GM12878 (cell line): ENCODE results near the gene WHRN. TPM values are rescaled to one million over a fixed set of nuclear protein-coding genes. Genes with fewer than 3 reads are reported as not detected.

Experiments
- BCL3 ChIP-seq: IDR thresholded peaks from 2 replicates; pipeline ENCODE4 v1.6.1; 2011; ENCODE audit warnings: borderline replicate concordance, low read depth, mild to moderate bottlenecking, moderate library complexity, low read length; ENCODE audit not compliant: insufficient read depth, poor library complexity, severe bottlenecking
- CHD2 ChIP-seq: IDR thresholded peaks from 2 replicates; pipeline ENCODE4 v1.6.1; 2011; ENCODE audit warnings: low read depth, low read length, improper control_type of control experiment, borderline replicate concordance
- CREM ChIP-seq: IDR thresholded peaks from 2 replicates; pipeline ENCODE4 v1.6.1; 2014; ENCODE audit warnings: antibody characterized with exemption, low read depth
- CUX1 ChIP-seq: IDR thresholded peaks from 2 replicates; pipeline ENCODE4 v1.6.1; 2012; ENCODE audit warnings: improper control_type of control experiment, low read depth, low read length; ENCODE audit not compliant: insufficient replicate concordance
- EED ChIP-seq: sonication (generic); IDR thresholded peaks from 2 replicates; pipeline ENCODE4 v1.6.1; 2016; ENCODE audit warnings: antibody characterized with exemption, low read depth
- ETV6 ChIP-seq, 2 experiments: fragments of 450-650 bp in 1 of 2; IDR thresholded peaks in 1 of 2; conservative IDR thresholded peaks in 1 of 2; 2 replicates each; pipeline ENCODE4 v1.6.1; 2014; ENCODE audit warnings: antibody characterized with exemption in 1 of 2, borderline replicate concordance in 1 of 2, low read depth in 1 of 2, mild to moderate bottlenecking in 1 of 2, moderate library complexity in 1 of 2
- HDGF ChIP-seq: fragments of 450-650 bp; IDR thresholded peaks from 2 replicates; pipeline ENCODE4 v1.6.1; 2016; ENCODE audit warnings: antibody characterized with exemption
- IKZF2 ChIP-seq, 2 experiments: fragments of 450-650 bp; IDR thresholded peaks; 2 replicates each; pipeline ENCODE4 v1.6.1; 2017; ENCODE audit warnings: mild to moderate bottlenecking in 2 of 2, moderate library complexity in 2 of 2
- IRF5 ChIP-seq: fragments of 450-650 bp; IDR thresholded peaks from 2 replicates; pipeline ENCODE4 v1.6.1; 2017; ENCODE audit warnings: borderline replicate concordance
- KDM1A ChIP-seq: fragments of 200-600 bp; sonication (generic); IDR thresholded peaks from 2 replicates; pipeline ENCODE4 v1.6.1; 2016; ENCODE audit warnings: borderline replicate concordance
- MTA2 ChIP-seq: fragments of 450-650 bp; IDR thresholded peaks from 2 replicates; pipeline ENCODE4 v1.6.1; 2016; ENCODE audit warnings: low read depth, mild to moderate bottlenecking, moderate library complexity
- MTA3 ChIP-seq: IDR thresholded peaks from 2 replicates; pipeline ENCODE4 v1.6.1; 2012; ENCODE audit warnings: low read length, inconsistent platforms, borderline replicate concordance
- NFYB ChIP-seq: IDR thresholded peaks from 2 replicates; pipeline ENCODE4 v1.6.1; 2011; ENCODE audit warnings: low read depth, mild to moderate bottlenecking, low read length, improper control_type of control experiment, moderate library complexity; ENCODE audit not compliant: insufficient read depth
- PBX3 ChIP-seq: IDR thresholded peaks from 2 replicates; pipeline ENCODE4 v1.6.1; 2011; ENCODE audit warnings: mild to moderate bottlenecking, low read depth, low read length, moderate library complexity; ENCODE audit not compliant: insufficient replicate concordance
- RB1 ChIP-seq: fragments of 450-650 bp; formaldehyde crosslinking; IDR thresholded peaks from 2 replicates; pipeline ENCODE4 v1.6.1; 2017; ENCODE audit warnings: mild to moderate bottlenecking, borderline replicate concordance
- RFX5 ChIP-seq: IDR thresholded peaks from 2 replicates; pipeline ENCODE4 v1.6.1; 2011; ENCODE audit warnings: low read depth, low read length, improper control_type of control experiment
- SIX5 ChIP-seq: IDR thresholded peaks from 2 replicates; pipeline ENCODE4 v1.6.1; 2011; ENCODE audit warnings: mild to moderate bottlenecking, low read depth, low read length, moderate library complexity; ENCODE audit not compliant: severe bottlenecking
- SP1 ChIP-seq: IDR thresholded peaks from one replicate; pipeline ENCODE4 v1.6.1; 2011; ENCODE audit warnings: low read depth, low read length
- STAT1 ChIP-seq: fragments of 450-650 bp; conservative IDR thresholded peaks from 2 replicates; pipeline ENCODE4 v1.6.1; 2014; ENCODE audit warnings: antibody characterized with exemption, mild to moderate bottlenecking
- USF2 ChIP-seq: IDR thresholded peaks from 2 replicates; pipeline ENCODE4 v1.6.1; 2011; ENCODE audit warnings: low read depth, low read length, improper control_type of control experiment, borderline replicate concordance
- YY1 ChIP-seq: IDR thresholded peaks from 2 replicates; pipeline ENCODE4 v1.6.1; 2011; ENCODE audit warnings: low read depth, mild to moderate bottlenecking, low read length
- polyA plus RNA-seq, 11 experiments: library from polyadenylated mRNA; depleted of rRNA in 4 of 11; unstranded in 6 of 11; stranded (reverse) in 5 of 11; fragments of >200 nt; fragmentation: Nextera tagmentation in 4 of 11; fragmentation: Illumina TruSeq in 1 of 11; extraction: Ambion mirVana in 4 of 11; extraction: Trizol in 1 of 11; gene quantifications; 1 replicate in 1 of 11; 2 replicates in 10 of 11; pipeline versions ENCODE4 v1.2.1 to v1.2.3, GENCODE V29; 2011 to 2016; ENCODE audit warnings: inconsistent platforms in 2 of 11, missing spikeins in 2 of 11, low read depth in 1 of 11
- total RNA-seq, 4 experiments: library from RNA; depleted of rRNA in 3 of 4; stranded (reverse); fragments of >200 nt in 3 of 4; fragmentation: Illumina TruSeq in 1 of 4; extraction: Trizol in 1 of 4; gene quantifications; 2 replicates each; pipeline versions ENCODE4 v1.2.1 to v1.2.3, GENCODE V29; 2013 to 2021

WHRN gene
- total and polyA plus RNA-seq, 10 of the 15 experiments (the other 5 are each of a cell fraction or from before 2014, with no cell fraction given), result 0.04 to 18.2 (median 0.68) TPM; not detected in 1

- TF ChIP-seq CUX1 (no peak), PBX3 (peak; percentile 6), SIX5 (no peak), RFX5 (no peak), YY1 (peak; percentile 41), USF2 (no peak; the same call in 1 of the 2 replicates), STAT1 (no peak), IKZF2 (IDR thresholded peaks at IDR 0.05) (peak; percentile 89 to 94), HDGF (peak; percentile 85), MTA2 (peak; percentile 79), MTA3 (no peak), SP1 (peak; percentile 81), IRF5 (no peak), BCL3 (peak; percentile 85), RB1 (no peak), CREM (peak; percentile 71; the same call in 1 of the 2 replicates), CHD2 (peak; percentile 85), NFYB (no peak), ETV6 (conservative IDR thresholded peaks at IDR 0.05 in 1 of 2, IDR thresholded peaks at IDR 0.05 in 1 of 2; ENCODE audit: borderline replicate concordance in 1 of 2, low read depth in 1 of 2) (peak in 1 of 2 experiments; percentile 97; a peak in 2 of 4 replicates), EED (peak; percentile 95), KDM1A (no peak)
These were observed 132.3 kb downstream of the WHRN start (continued) for GRCh38 chr9:114372921-114373448.
